GM12874 (cell line): ENCODE results near the gene GPR143.

Experiments
- TF ChIP-seq, protein P1 (sequence below): IDR thresholded peaks from 2 replicates; pipeline ENCODE4 v1.5.1; 2011; ENCODE audit warnings: low read depth, mild to moderate bottlenecking, control low read depth, low read length, moderate library complexity; ENCODE audit not compliant: insufficient read depth

The GPR143 gene

DNA sequence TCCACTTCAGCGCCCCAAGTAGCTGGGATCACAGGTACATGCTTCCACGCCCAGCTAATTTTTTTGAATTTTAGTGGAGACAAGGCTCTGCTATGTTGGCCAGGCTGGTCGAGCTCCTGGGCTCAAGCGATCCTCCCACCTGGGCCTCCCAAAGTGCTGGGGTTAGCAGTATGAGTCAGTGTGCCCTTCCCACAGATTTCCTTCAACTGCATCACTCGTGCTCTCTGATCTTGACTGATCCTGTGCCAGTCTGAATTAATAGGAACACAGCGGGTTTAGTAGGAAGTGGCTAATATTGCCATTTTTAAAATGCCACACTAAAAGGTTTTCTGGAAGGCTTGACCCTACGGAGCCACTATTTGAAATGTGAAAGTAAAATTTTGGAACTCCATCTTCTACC, 16.3 kb upstream of the GPR143 start:
- TF ChIP-seq, protein P1, sequence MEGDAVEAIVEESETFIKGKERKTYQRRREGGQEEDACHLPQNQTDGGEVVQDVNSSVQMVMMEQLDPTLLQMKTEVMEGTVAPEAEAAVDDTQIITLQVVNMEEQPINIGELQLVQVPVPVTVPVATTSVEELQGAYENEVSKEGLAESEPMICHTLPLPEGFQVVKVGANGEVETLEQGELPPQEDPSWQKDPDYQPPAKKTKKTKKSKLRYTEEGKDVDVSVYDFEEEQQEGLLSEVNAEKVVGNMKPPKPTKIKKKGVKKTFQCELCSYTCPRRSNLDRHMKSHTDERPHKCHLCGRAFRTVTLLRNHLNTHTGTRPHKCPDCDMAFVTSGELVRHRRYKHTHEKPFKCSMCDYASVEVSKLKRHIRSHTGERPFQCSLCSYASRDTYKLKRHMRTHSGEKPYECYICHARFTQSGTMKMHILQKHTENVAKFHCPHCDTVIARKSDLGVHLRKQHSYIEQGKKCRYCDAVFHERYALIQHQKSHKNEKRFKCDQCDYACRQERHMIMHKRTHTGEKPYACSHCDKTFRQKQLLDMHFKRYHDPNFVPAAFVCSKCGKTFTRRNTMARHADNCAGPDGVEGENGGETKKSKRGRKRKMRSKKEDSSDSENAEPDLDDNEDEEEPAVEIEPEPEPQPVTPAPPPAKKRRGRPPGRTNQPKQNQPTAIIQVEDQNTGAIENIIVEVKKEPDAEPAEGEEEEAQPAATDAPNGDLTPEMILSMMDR, result no peak

DNA sequence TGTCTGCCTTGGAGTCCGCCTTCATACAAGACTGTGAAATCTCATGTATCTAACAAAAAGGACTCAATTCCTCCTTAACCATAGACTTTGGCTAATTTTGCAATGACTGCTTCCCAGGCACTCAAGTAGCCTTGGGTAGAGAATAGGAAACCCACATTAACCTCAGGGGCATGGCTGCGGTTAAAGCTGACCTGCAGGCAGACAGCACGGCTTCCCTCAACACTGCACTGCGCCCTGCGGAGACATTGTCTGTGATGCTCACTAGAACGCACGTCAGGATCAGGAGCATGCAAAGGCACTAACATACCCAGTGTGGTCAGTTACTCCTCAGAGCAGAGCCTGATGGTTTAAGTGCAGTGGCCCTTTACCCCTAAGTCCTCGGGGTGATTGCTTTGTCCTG, 10.3 kb upstream of the GPR143 start:
- TF ChIP-seq, protein P1, result no peak

DNA sequence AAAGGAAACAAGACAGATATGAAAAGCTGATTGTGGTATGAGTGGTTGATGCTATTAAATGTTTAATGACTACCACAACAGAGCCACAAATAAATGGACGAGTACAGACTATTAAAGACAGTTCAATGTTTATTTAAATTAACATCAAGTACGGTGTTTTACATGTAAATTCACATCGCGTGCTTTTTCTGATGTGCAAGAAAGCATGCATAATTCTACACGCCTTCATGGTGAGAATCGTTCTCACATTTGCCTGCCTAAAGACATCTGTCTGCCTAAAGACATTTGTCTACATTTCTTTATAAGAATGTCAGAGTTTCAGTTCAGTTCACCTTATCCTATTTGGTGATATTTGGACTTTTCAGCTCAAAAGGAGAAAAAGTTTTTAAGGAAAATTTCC, 7.3 kb upstream of the GPR143 start:
- TF ChIP-seq, protein P1, result no peak

DNA sequence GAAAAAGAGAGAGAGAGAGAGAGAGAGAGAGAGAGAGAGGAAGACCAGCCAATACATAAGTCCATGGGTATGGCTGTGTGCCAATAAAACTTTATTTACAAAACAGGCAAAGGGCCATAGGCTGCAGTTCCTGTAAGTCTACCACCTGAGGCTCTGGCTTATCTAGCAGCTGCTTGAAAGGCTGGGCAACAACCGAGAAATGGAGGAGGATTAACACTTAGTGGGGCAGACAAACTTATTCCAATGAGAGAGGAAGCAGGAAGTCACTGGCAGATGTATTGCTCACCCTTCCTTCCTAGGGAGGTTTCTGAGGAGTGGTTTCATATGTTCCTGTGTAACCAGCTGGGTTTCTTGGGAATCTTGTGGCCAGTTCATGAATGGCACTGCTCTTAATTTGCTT, 4.7 kb upstream of the GPR143 start:
- TF ChIP-seq, protein P1, result no peak

DNA sequence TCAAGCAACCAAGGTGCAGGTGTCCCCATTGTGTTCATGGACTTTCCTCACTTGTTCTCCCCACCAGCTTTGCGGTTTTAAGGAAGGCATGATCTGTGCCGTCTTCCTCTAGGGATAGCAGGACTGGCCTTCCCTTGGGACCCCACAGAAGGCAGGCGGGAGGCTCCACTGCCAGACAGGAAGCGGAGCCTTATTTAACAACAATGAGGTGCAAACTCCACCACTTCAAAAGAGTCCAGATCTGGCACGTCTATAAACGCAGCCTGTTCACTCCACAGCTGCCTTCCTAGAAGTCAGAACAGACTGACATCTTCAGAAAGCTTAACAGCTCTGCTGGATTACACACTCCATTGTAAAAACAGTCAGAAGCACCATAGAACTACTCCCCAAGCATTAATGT, 1.7 kb upstream of the GPR143 start:
- TF ChIP-seq, protein P1, result no peak

DNA sequence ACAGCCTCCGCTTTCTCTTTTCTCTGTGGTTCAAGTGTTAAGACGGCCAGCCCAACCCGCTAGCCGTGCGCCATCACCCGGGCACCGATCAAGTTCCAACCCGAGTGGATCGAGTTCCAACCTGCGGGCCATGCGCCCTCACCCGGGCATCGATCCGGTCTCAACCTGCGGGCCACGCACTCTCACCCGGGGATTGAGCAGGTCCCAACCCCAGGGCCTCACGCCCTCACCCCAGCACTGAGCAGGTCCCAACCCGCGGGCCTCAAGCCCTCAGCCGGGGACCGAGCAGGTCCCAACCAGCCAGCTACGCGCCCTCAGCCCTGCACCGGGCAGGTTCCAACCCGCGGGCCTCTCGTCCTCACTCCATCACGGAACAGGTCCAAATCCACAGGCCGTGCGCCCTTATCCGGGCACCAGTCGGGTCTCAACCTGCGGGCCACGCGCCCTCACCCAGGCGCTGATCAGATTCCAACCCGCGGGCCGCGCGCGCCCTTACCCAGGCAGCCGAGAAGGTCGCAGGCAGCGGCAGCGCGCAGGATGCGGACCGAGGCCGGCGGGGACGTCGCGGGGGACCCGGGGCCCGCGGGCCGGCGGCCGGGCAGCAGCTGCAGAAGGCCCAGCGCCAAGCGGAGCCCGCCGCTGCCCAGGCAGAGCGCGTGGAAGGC, 443 bp downstream of the GPR143 start:
- TF ChIP-seq, protein P1, result no peak

DNA sequence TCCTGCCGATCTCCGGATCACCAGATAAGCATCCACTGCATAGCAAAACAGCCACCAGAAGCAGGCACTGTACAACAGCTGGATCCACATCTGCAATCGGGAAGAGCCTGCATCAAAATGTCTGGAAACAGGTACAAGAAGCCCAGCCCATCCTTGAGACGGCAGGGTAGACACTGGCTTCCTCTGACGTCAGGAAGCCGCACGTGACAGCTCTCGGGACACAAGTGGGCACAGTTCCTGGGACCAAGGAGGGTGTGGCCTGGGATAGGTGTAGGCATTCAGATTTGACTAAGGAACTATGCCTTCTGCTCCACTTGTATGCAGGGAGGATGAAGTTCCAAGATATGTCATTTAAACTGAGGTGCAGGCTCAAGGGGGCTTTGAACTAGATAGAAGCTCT, 6.3 kb downstream of the GPR143 start:
- TF ChIP-seq, protein P1, result no peak
